HCT116 (cell line): ENCODE measurements around the gene KMT2B. TPM values are rescaled to one million over a fixed set of nuclear protein-coding genes. Genes with fewer than 3 reads are reported as not detected.

ENCODE experiments used
- ATAC-seq: fragments of 200-7000 bp; cut with Tn5 transposase; 2 replicates; pipeline ENCODE4 v1.9.1; 2020; ENCODE audit warnings: mild to moderate bottlenecking, moderate library complexity
- BruUV-seq: library from RNA; stranded (reverse); fragments of 400-500 nt; replicated peaks from 2 replicates; lab custom pipeline; 2021; lab: Mats Ljungman, UMichigan
- CTCF ChIA-PET: fragments of 300-600 bp; sonication (Branson Sonifier 250); formaldehyde crosslinking; loops from one replicate; lab custom pipeline; 2021; ENCODE audit warnings: antibody characterized with exemption; lab: Charles Lee
- POLR2A ChIA-PET: fragments of 300-600, 350-600 bp; sonication (Branson Sonifier 250); formaldehyde crosslinking; loops from one replicate; lab custom pipeline; 2021; ENCODE audit warnings: antibody characterized with exemption; lab: Charles Lee
- RAD21 ChIA-PET, 2 experiments: fragments of 300-600 bp; sonication (Branson Sonifier 250); formaldehyde crosslinking; loops; one replicate each; lab custom pipeline; 2023; ENCODE audit warnings: low total read pairs in 2 of 2; ENCODE audit not compliant: uncharacterized antibody in 2 of 2, unreplicated experiment in 2 of 2, low non-redundant PET in 1 of 2; lab: Charles Lee
- DNase-seq: peaks from one replicate; pipeline ENCODE4 v3.0.0-alpha.2; 2010; ENCODE audit warnings: low read depth, low spot score
- H2AFZ ChIP-seq: fragments of 200-600 bp; shearing (Covaris generic), sonication (generic); 2 replicates; pipeline ENCODE4 v1.6.1; 2017; ENCODE audit warnings: low read depth, mixed run types, mixed read lengths, antibody characterized with exemption, low read length; ENCODE audit not compliant: poor library complexity, severe bottlenecking
- H3K27ac ChIP-seq: 2 replicates; pipeline ENCODE4 v1.5.1; 2012; ENCODE audit warnings: low read depth, low read length
- H3K27me3 ChIP-seq: fragments of 200-600 bp; sonication (generic); 2 replicates; pipeline ENCODE4 v1.6.1; 2016; ENCODE audit warnings: mixed run types, low read length, mixed read lengths; ENCODE audit not compliant: insufficient read depth
- H3K36me3 ChIP-seq, 2 experiments: fragments of 200-500 bp in 1 of 2; fragments of 200-600 bp in 1 of 2; sonication (Bioruptor generic) in 1 of 2; sonication (generic) in 1 of 2; 2 replicates each; pipeline versions ENCODE4 v1.5.1 to v1.6.1; 2014 to 2016; ENCODE audit warnings: low read length in 2 of 2, inconsistent platforms in 1 of 2, mixed read lengths in 1 of 2, mixed run types in 1 of 2; ENCODE audit not compliant: insufficient read depth in 2 of 2, control insufficient read depth in 1 of 2
- H3K4me1 ChIP-seq, 2 experiments: fragments of 200-600 bp in 1 of 2; sonication (generic) in 1 of 2; 2 replicates each; pipeline versions ENCODE4 v1.5.1 to v1.6.1; 2012 to 2017; ENCODE audit warnings: low read length in 2 of 2, inconsistent platforms in 1 of 2, mild to moderate bottlenecking in 1 of 2, mixed read lengths in 1 of 2, mixed run types in 1 of 2, moderate library complexity in 1 of 2; ENCODE audit not compliant: insufficient read depth in 2 of 2, control insufficient read depth in 1 of 2
- H3K4me2 ChIP-seq: fragments of 200-600 bp; sonication (generic); 2 replicates; pipeline ENCODE4 v1.6.1; 2017; ENCODE audit warnings: mixed run types, low read length, mixed read lengths
- H3K4me3 ChIP-seq, 2 experiments: fragments of 200-600 bp in 1 of 2; sonication (generic) in 1 of 2; replicated peaks in 1 of 2; 2 replicates each; pipeline ENCODE4 v1.5.1; 2011 to 2016; ENCODE audit warnings: low read length in 2 of 2, control low read depth in 1 of 2, low read depth in 1 of 2, mild to moderate bottlenecking in 1 of 2, mixed read lengths in 1 of 2, mixed run types in 1 of 2
- H3K79me2 ChIP-seq: fragments of 200-600 bp; sonication (generic); 2 replicates; pipeline ENCODE4 v1.6.1; 2017; ENCODE audit warnings: mild to moderate bottlenecking, mixed run types, low read length, moderate library complexity, mixed read lengths; ENCODE audit not compliant: insufficient read depth
- H3K9ac ChIP-seq: fragments of 200-600 bp; sonication (generic); 2 replicates; pipeline ENCODE4 v1.6.1; 2016; ENCODE audit warnings: low read length, mixed read lengths
- H3K9me2 ChIP-seq: fragments of 200-600 bp; sonication (generic), shearing (Covaris generic); 2 replicates; pipeline ENCODE4 v1.6.1; 2017; ENCODE audit warnings: mixed run types, mild to moderate bottlenecking, moderate library complexity; ENCODE audit not compliant: insufficient read depth
- H3K9me3 ChIP-seq, 2 experiments: fragments of 200-500 bp in 1 of 2; fragments of 200-600 bp in 1 of 2; sonication (Bioruptor generic) in 1 of 2; sonication (generic) in 1 of 2; 2 replicates each; pipeline ENCODE4 v1.6.1; 2014 to 2017; ENCODE audit warnings: low read length in 2 of 2, mixed read lengths in 2 of 2, inconsistent platforms in 1 of 2, low read depth in 1 of 2, mild to moderate bottlenecking in 1 of 2, mixed run types in 1 of 2, moderate library complexity in 1 of 2; ENCODE audit not compliant: control insufficient read depth in 1 of 2, insufficient read depth in 1 of 2
- H4K20me1 ChIP-seq: fragments of 200-600 bp; sonication (generic), shearing (Covaris generic); 2 replicates; pipeline ENCODE4 v1.6.1; 2017; ENCODE audit warnings: mixed run types, mild to moderate bottlenecking, moderate library complexity; ENCODE audit not compliant: insufficient read depth
- CBX3 ChIP-seq: IDR thresholded peaks from 2 replicates; pipeline ENCODE4 v1.6.1; 2012; ENCODE audit warnings: low read depth
- EZH2 ChIP-seq: fragments of 200-600 bp; sonication (generic); IDR thresholded peaks from 2 replicates; pipeline ENCODE4 v1.6.1; 2017; ENCODE audit warnings: antibody characterized with exemption, mixed run types
- EZH2phosphoT487 ChIP-seq: fragments of 200-600 bp; IDR thresholded peaks from 2 replicates; pipeline ENCODE4 v1.6.1; 2018; ENCODE audit warnings: antibody characterized with exemption, borderline replicate concordance
- JUND ChIP-seq: IDR thresholded peaks from 2 replicates; pipeline ENCODE4 v1.6.1; 2012
- SIN3A ChIP-seq: IDR thresholded peaks from 2 replicates; pipeline ENCODE4 v1.6.1; 2012; ENCODE audit warnings: low read depth
- ZFX ChIP-seq: fragments of 450-650 bp; IDR thresholded peaks from 2 replicates; pipeline ENCODE4 v1.6.1; 2017
- intact Hi-C: fragments of 100-400 bp; cut with micrococcal nuclease; formaldehyde crosslinking; loops from 2 replicates; pipeline ENCODE4 v1.10.0; 2022
- total RNA-seq: library from RNA; stranded (reverse); gene quantifications from one replicate; pipeline ENCODE4 v1.2.1, GENCODE V29; 2021; ENCODE audit not compliant: unreplicated experiment
- TF ChIP-seq, protein P1 (sequence below): IDR thresholded peaks from 2 replicates; pipeline ENCODE4 v1.6.1; 2012
- TF ChIP-seq, protein P2 (sequence below): IDR thresholded peaks from 2 replicates; pipeline ENCODE4 v1.6.1; 2012

KMT2B gene
- total RNA-seq, 1 experiment from 2014 or later, result 29.9 TPM

DNA sequence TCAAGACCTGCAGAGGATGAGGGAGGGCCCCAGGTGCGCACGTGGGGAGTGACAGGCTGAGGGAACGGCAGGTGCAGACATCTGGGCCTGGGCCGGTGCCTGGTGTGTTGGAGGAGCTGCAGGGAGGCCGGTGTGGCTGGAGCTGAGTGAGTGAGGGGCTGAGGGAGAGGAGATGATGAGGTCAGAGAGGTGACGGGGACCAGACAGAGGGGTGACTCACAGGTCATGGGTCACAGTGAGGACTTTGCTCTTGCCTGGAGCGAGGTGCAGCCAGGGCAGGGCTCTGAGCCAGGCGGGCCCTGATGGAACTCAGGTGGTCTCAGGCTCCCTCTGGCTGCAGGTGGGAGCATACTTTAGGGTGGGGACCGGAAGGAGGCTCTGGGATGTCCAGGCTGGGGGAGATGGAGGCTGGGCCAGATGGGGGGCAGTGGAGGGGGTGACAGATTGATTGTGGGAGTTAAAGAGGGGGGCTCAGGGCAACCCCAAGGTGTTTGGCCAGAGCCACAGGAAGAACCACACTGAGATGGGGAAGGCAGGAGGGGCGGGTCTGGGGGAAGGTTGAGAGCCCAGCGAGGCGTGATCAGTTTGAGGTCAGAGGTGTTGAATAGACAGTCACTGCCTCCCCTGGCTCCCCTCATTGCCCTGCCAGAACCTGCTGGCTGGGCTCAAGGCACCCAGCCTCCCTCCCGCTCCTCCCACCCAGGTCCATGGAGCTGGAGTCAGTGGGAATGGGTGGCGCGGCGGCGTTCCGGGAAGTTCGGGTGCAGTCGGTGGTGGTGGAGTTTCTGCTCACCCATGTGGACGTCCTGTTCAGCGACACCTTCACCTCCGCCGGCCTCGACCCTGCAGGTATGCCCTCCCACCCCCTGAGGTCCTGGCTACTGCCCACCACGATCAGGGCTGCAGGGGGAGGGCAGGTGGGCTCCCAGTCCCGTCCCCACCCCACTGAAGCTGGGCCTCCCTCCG lies 65.9 kb downstream of the KMT2B start:
- Histone ChIP-seq H3K27ac (no peak overlapping the region), H3K79me2 (no peaks in the 10 kb centered on the region), H3K9ac (no peak overlapping the region), H3K36me3 (peaks cover 2 to 4% of the 10 kb centered on the region in 2 experiments; a peak in 2 of 4 replicates), H3K4me2 (no peak overlapping the region), H3K27me3 (no peaks in the 10 kb centered on the region), H3K9me3 (no peaks in the 10 kb centered on the region), H4K20me1 (no peaks in the 10 kb centered on the region)
- ChIA-PET RAD21 (no interaction called here), CTCF (no interaction called here)
- no peak for ATAC-seq
- intact Hi-C loops, result no loop called here
- TF ChIP-seq CBX3 (no peak), JUND (no peak), SIN3A (no peak), ZFX (no peak), EZH2 (no peak), EZH2phosphoT487 (no peak)
- TF ChIP-seq, protein P1, sequence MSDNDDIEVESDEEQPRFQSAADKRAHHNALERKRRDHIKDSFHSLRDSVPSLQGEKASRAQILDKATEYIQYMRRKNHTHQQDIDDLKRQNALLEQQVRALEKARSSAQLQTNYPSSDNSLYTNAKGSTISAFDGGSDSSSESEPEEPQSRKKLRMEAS, result no peak
- TF ChIP-seq, protein P2, sequence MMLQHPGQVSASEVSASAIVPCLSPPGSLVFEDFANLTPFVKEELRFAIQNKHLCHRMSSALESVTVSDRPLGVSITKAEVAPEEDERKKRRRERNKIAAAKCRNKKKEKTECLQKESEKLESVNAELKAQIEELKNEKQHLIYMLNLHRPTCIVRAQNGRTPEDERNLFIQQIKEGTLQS, result no peak
- TF ChIP-seq, all 23 proteins: peak for 0
- H3K4me1 ChIP-seq, result no peaks in the 10 kb centered on the region
- no peaks in the 10 kb centered on the region for H3K9me2 ChIP-seq
- POLR2A ChIA-PET, result interaction anchor here (0.6 to 1.3 kb wide), 2 partner anchors 11 to 17 kb away, joined by 3 to 4 read pairs; no protein-coding TSS in a partner anchor
- DNase-seq, result no peak
- no peak overlapping the region for H2AFZ ChIP-seq
- BruUV-seq, result no TSS peak
- H3K4me3 ChIP-seq, result no peak overlapping the region
